Measurements from ENCODE around the gene SLC8A2.

- no peak for TF ChIP-seq CTCF (IDR thresholded peaks at IDR 0.05; ENCODE audit: poor library complexity, severe bottlenecking)
- TF ChIP-seq EZH2 (IDR thresholded peaks at IDR 0.05; ENCODE audit: borderline replicate concordance, insufficient read depth, low read length, poor library complexity, severe bottlenecking), result no peak
- TF ChIP-seq POLR2AphosphoS5 (IDR thresholded peaks at IDR 0.05), result no peak
- no peak for TF ChIP-seq TAF1 (IDR thresholded peaks at IDR 0.05; ENCODE audit: low read depth)
- TF ChIP-seq EP300 (conservative IDR thresholded peaks at IDR 0.05; ENCODE audit: poor library complexity, severe bottlenecking), result no peak
- TF ChIP-seq REST (IDR thresholded peaks at IDR 0.05; ENCODE audit: borderline replicate concordance), result no peak
These were observed 17.6 kb upstream of the SLC8A2 start for GRCh38 chr19:47489072-47489914.
